Ishikawa (cell line): ENCODE data around the gene SLC66A1.

Experiments used
- EP300 ChIP-seq: IDR thresholded peaks from 2 replicates; pipeline ENCODE4 v1.6.1; 2012; ENCODE audit warnings: borderline replicate concordance
- REST ChIP-seq: IDR thresholded peaks from 2 replicates; pipeline ENCODE4 v1.6.1; 2012; ENCODE audit warnings: low read depth, mild to moderate bottlenecking
- TAF1 ChIP-seq: IDR thresholded peaks from 2 replicates; pipeline ENCODE4 v1.6.1; 2012; ENCODE audit warnings: low read depth, mild to moderate bottlenecking
- YY1 ChIP-seq: IDR thresholded peaks from 2 replicates; pipeline ENCODE4 v1.6.1; 2012; ENCODE audit warnings: low read depth

- TF ChIP-seq EP300 = no peak
- no peak for TF ChIP-seq TAF1
- no peak for TF ChIP-seq YY1
- TF ChIP-seq REST = no peak
Measured at GRCh38 chr1:19305880-19306279, 6.2 kb upstream of the SLC66A1 start.
